ENCODE data around the gene C2orf81.
"Not testable (repeated sequence)": the region's sequence is repeated elsewhere in the genome, so short reads cannot be mapped to it uniquely, and the experiment has no call there.

Gene C2orf81

GRCh38 chr2:74423231-74424095, 2.0 kb upstream of the C2orf81 start:
- DNase-seq, result no peak

- not testable (repeated sequence) for DNase-seq
Observed at GRCh38 chr2:74420443-74421103, 846 bp downstream of the C2orf81 start.

DNA sequence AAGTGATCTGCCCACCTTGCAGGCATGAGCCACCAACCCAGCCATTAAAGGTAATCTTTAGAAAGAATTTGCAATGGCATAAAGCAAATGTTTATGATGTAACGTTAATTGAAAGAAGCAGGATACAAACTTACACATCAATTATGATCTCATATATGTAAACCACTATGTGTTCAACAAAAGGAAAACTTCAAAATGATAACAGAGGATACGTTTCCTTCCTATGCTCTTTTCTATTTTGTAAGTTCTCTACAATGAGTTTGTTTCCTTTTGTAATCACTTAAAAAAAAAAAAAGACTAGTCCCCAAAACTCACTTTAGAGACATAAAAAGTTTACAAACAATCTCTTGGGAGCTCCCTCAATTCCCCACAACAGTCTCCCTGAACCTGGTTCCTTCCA, 1.4 kb downstream of the C2orf81 start:
- no peak for DNase-seq

GRCh38 chr2:74419345-74419744, 2.1 kb downstream of the C2orf81 start:
- DNase-seq, result no peak

DNA sequence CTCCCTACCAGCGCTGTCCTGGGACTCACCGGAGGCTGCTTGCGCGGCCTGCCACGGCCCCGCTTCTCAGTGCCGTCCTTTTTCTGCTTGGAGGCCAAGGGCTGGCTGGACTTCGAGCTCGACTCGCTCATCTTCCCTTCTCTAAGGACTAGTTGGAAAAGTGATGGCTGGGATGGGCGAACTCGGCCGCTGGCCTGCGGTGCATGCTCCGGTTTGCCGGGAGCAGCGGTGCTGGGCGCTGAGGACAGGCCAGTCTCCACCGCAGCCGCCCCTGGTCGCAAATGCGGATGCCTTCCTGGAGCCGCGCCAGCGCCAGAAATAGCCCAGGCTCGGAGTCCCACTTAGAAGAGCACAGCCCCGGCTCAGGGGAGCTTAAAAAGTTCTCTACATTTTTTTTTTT, 3.1 kb downstream of the C2orf81 start:
- DNase-seq, result no peak

DNA sequence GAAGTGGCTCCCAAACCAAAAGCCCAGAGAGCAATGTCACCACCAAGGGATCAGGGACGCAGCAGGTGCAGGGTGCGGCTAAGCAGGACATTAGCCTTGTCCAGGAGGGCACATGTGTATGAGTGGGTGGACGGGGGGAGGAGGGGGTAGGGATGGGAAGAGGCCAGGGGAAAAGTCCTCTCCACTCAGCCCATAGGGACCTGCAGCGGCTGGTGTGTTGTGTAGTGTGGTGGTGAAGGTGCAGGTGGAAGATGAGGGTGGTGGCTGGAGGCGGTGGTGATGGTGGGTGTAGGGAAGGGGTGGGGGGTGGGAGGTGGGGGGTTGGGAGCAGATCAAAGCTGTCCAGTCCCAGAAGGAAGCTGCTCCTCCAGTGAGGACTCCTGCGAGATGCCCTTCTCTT, 3.7 kb downstream of the C2orf81 start:
- DNase-seq, result no peak

DNA sequence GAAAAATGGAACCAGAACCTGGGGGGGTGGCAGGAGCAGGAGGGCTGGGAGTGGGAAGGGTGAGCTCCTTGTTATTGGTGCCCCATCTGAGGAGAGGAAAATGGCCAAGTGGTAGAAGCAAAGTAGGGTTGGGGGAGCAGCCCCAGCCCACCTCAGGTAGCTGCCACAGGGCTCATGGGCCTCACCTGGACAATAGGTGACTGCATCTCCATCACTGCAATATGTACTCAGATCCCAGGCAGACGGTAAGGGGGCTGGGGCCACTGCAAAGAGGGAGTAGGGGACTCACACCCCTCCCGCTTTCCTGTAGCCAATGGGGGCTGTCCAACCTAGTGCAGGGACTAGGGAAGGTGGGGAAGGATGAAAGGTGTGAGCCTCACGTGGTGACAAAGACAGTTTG, 4.2 kb downstream of the C2orf81 start:
- no peak for DNase-seq

DNA sequence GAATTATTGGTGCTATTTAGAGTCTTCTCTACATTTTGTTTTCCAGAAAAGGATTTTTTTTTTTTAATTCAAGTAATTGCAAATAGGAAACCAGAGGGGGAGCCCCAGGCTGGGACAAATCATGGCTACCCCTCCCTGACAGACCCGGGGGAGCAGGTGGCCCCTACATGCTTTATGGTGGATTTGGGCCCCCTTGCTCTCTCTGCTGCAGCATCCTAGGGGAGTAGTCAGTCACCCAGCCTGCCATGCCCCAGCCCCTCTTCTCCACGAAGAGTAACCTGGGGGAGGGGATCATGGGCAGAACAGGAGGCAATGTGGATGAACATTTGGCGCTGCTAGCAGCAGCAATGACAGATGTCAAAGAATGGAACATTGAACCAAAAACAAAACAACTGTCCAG, 4.6 kb downstream of the C2orf81 start:
- no peak for DNase-seq

GRCh38 chr2:74415762-74416395, 5.5 kb downstream of the C2orf81 start:
- no peak for DNase-seq

- no peak for DNase-seq
Observed at GRCh38 chr2:74414881-74415761, 6.3 kb downstream of the C2orf81 start.

DNA sequence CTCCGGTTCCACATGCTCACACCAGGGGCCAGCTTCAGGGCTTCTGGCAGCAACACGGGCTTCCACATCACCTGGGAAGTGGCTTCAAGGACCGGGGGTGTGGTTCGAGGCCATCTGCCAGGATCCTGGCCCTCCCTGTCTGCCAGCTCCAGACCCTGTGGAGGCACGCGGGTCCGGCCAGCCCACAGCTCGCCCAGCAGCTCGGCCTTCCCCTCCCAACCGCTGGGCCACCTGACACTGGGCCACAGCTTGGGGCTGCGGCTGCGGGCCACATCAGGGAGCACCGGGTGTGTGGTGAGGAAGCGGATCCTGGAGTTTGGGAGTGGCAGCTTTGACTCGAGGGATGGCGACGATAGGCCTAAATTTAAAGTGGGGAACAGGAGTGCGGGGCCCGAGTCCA, 7.0 kb downstream of the C2orf81 start:
- no peak for DNase-seq

- no peak for DNase-seq
Observed at GRCh38 chr2:74413001-74413698, 8.3 kb downstream of the C2orf81 start.

DNA sequence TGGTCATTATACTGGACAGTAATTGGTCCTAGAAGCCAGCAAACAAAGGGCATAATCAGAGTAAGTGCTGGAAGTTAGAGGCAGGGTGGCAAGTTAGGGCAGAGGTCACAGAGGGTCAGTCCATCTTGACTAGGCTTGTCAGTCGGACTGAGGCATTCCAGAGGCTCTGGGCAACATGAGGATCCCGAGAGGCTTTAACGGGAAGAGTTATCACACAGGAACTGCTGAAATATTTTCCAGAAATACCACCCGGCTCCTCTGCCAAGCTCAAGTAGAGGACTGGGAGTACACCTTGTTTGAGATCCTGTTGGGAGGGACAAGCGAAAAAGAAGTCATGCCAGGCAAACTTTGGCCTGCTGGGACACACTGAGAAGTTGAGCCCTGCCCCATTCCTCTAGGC, 13.7 kb downstream of the C2orf81 start:
- no peak for DNase-seq

GRCh38 chr2:74406035-74406434, 15.4 kb downstream of the C2orf81 start:
- no peak for DNase-seq

DNA sequence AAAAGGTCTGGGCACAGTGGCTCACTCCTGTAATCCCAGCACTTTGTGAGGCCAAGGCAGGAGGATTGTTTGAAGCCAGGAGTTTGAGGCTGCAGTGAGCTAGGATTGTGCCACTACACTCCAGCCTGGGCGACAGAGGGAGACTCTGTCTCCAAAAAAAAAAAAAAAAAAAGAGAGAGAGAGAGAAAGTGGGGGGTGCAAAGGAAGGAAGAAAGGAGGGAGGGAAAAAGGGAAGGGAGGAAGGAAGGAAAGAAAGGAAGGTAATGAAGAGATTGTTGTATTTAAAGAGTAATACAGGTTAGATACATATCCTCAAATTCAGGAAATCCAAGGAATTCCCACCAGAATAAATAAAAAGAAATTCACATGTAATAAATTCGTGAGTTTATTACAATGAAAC, 19.5 kb downstream of the C2orf81 start:
- no peak for DNase-seq

GRCh38 chr2:74399785-74400184, 21.6 kb downstream of the C2orf81 start:
- DNase-seq, result no peak

DNA sequence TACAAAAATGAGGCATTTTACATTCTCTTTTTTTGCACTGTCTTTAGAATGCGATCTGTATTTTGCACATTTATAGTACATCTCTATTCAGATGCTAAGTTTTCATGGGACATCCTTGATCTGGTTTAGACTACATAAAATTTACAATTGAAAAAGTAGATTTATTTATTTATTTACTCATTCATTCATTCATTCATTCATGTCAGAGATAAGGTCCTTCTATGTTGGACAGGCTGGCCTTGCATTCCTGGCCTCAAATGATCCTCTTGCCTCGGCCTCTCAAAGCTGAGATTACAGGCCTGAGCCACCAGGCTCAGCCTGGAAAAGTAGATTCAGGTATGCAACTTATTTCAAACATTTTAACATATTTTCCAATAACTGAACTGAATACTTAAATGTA, 25.3 kb downstream of the C2orf81 start:
- DNase-seq, result no peak

- no peak for DNase-seq
Observed at GRCh38 chr2:74393525-74393924, 27.9 kb downstream of the C2orf81 start.

GRCh38 chr2:74392449-74392743, 29.0 kb downstream of the C2orf81 start:
- no peak for DNase-seq

- peak; percentile 89 for DNase-seq
Observed at GRCh38 chr2:74391580-74392448, 29.6 kb downstream of the C2orf81 start.

DNA sequence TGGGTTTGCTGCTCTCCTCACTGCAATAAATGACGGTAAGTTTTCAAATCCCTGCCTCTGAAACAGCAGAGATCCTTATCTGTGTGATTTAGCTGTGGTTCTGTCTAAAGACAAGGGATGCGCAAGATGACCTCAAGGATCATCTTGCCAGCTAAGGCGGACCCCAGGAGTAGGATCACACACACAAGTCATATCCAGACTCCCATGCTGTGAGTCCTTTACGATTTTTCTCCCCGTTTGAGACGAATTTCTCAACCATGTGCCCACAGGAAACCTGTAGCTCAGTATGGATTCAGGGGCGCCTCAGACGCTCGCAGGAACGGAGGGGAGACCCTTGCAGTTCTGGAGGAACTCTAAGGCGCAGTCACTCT, 30.2 kb downstream of the C2orf81 start:
- DNase-seq, result no peak

- no peak for DNase-seq
Observed at GRCh38 chr2:74390606-74391005, 30.8 kb downstream of the C2orf81 start.
